Ovary (tissue), 9 donors: Measurements from ENCODE around the gene SLC16A10. TPM values are rescaled to one million over a fixed set of nuclear protein-coding genes. Genes with fewer than 3 reads are reported as not detected.

Experiments used
- DNase-seq, 5 donors: peaks; one replicate each; pipeline ENCODE4 v3.0.0-alpha.2; 2019 to 2020
- H3K27ac ChIP-seq, 2 donors: fragments of 200-600 bp; one replicate each; pipeline versions ENCODE4 v1.5.1 to v1.8.0; 2019 to 2022
- H3K27me3 ChIP-seq: fragments of 200-600 bp; one replicate; pipeline ENCODE4 v1.8.0; 2022
- H3K36me3 ChIP-seq: fragments of 200-600 bp; sonication (generic); one replicate; pipeline ENCODE4 v1.5.1; 2019
- H3K4me1 ChIP-seq: one replicate; pipeline ENCODE4 v1.8.1; 2013; ENCODE audit warnings: mild to moderate bottlenecking, moderate library complexity; ENCODE audit not compliant: insufficient read depth
- H3K4me3 ChIP-seq: fragments of 200-600 bp; sonication (generic); one replicate; pipeline ENCODE4 v1.5.1; 2017
- H3K9me3 ChIP-seq, 2 donors: fragments of 200-600 bp in 1 of 2; sonication (generic) in 1 of 2; one replicate each; pipeline versions ENCODE4 v1.5.1 to v1.8.1; 2013 to 2019; ENCODE audit warnings: mild to moderate bottlenecking in 1 of 2, moderate library complexity in 1 of 2
- CTCF ChIP-seq, 3 donors: fragments of 450-650 bp in 2 of 3; fragments of 200-600 bp in 1 of 3; IDR thresholded peaks; one replicate each; pipeline versions ENCODE4 v1.5.1 to v1.8.0; 2016 to 2022; ENCODE audit warnings: antibody characterized with exemption in 3 of 3, mild to moderate bottlenecking in 1 of 3
- EP300 ChIP-seq: sonication (generic); formaldehyde crosslinking; IDR thresholded peaks from one replicate; pipeline ENCODE4 v1.6.1; 2017; ENCODE audit warnings: antibody characterized with exemption
- POLR2A ChIP-seq: fragments of 450-650 bp; IDR thresholded peaks from one replicate; pipeline ENCODE4 v1.6.1; 2017; ENCODE audit warnings: antibody characterized with exemption, mild to moderate bottlenecking, moderate library complexity
- WGBS, 3 donors: extraction: QIAGEN DNeasy Blood & Tissue Kit in 1 of 3; methylation state at CpG; one replicate each; pipeline versions ENCODE4 v1.1.5 to v1.1.7; 2013 to 2017; 5-methylcytosine and 5-hydroxymethylcytosine counted together
- intact Hi-C, 4 donors: fragments of 100-400 bp; cut with DNase I; formaldehyde crosslinking; loops; one replicate each; pipeline versions ENCODE4 v1.11.0 to v1.15.1; 2022 to 2023
- polyA plus RNA-seq, 2 donors: library from polyadenylated mRNA; stranded (reverse); fragments of 200-250 nt in 1 of 2; fragments of 350-450 nt in 1 of 2; fragmentation: Illumina TruSeq in 1 of 2; extraction: RNeasy Lipid Tissue Mini Kit (QIAGEN cat#74804) in 1 of 2; gene quantifications; one replicate each; pipeline ENCODE4 v1.2.3, GENCODE V29; 2013 to 2014
- total RNA-seq, 7 donors: library from RNA; depleted of rRNA in 2 of 7; stranded (reverse); fragments of >200 nt in 2 of 7; fragmentation: NEBNext Ultra II Directional in 3 of 7; extraction: Animal tissue kit (Norgen Biotek cat#: 25700) in 3 of 7; gene quantifications; one replicate each; pipeline versions ENCODE4 v1.1.0 to v1.2.4, GENCODE V29; 2016 to 2023
- donor health status: DM: no; HTN: no; CAD: no; lungs with moderate emphysema.
- donor health status: DM: no; HTN: no; CAD: no.
- donor health status: Bipolar disorder and iron deficiency.
- donor health status: DM: yes; HTN: yes; CAD: no.
- donor health status: DM: no; HTN: no; CAD: no.
- donor health status: DM: yes; HTN: yes; CAD: no.

The SLC16A10 gene
- total and polyA plus RNA-seq, 9 donors, result 0.80 to 10.8 (median 4.0) TPM

- intact Hi-C loops, result no loop called here
- 92 to 94% (median 93%) methylated on average over 12 of the region's 12 CpGs for WGBS, 3 donors
- Histone ChIP-seq H3K27me3 (no peaks in the 10 kb centered on the region), H3K27ac (no peak overlapping the region), H3K4me3 (no peak overlapping the region), H3K36me3 (no peaks in the 10 kb centered on the region), H3K4me1 (peaks cover 8% of the 10 kb centered on the region), H3K9me3 (no peaks in the 10 kb centered on the region)
- no peak for DNase-seq
- TF ChIP-seq EP300 (no peak), CTCF (IDR thresholded peaks at IDR 0.05) (no peak), POLR2A (no peak)
These were observed 173.4 kb downstream of the SLC16A10 start for GRCh38 chr6:111260570-111261298.

- intact Hi-C loops, result no loop called here
- TF ChIP-seq POLR2A, result no peak
- TF ChIP-seq EP300, result no peak
- no peak for TF ChIP-seq CTCF (IDR thresholded peaks at IDR 0.05)
- peaks cover 6% of the 10 kb centered on the region for H3K4me1 ChIP-seq
These were observed 176.5 kb downstream of the SLC16A10 start for GRCh38 chr6:111263837-111264236.

GRCh38 chr6:111265842-111266241, 178.5 kb downstream of the SLC16A10 start:
- Histone ChIP-seq H3K27ac (no peak overlapping the region), H3K4me3 (no peak overlapping the region), H3K9me3 (no peaks in the 10 kb centered on the region), H3K4me1 (no peaks in the 10 kb centered on the region), H3K27me3 (no peaks in the 10 kb centered on the region), H3K36me3 (no peaks in the 10 kb centered on the region)
- intact Hi-C loops, result no loop called here
- no peak for TF ChIP-seq CTCF (IDR thresholded peaks at IDR 0.05)
- no peak for TF ChIP-seq POLR2A
- no peak for TF ChIP-seq EP300
- no peak for DNase-seq
- 91 to 94% (median 94%) methylated on average over 6 of the region's 6 CpGs for WGBS, 3 donors

More at GRCh38 chr6:111263837-111264236, 176.5 kb downstream of the SLC16A10 start:
- Histone ChIP-seq H3K4me3 (no peak overlapping the region), H3K9me3 (no peaks in the 10 kb centered on the region), H3K27me3 (no peaks in the 10 kb centered on the region), H3K27ac (no peak overlapping the region), H3K36me3 (no peaks in the 10 kb centered on the region)
- WGBS, 3 donors, result 91 to 95% (median 92%) methylated on average over 4 of the region's 4 CpGs
- DNase-seq, result no peak

GRCh38 chr6:111266276-111266675, 179.0 kb downstream of the SLC16A10 start:
- no peak for TF ChIP-seq EP300
- no peak for TF ChIP-seq POLR2A
- TF ChIP-seq CTCF (IDR thresholded peaks at IDR 0.05), result no peak
- Histone ChIP-seq H3K9me3 (no peaks in the 10 kb centered on the region), H3K27me3 (no peaks in the 10 kb centered on the region), H3K27ac (no peak overlapping the region), H3K4me1 (no peaks in the 10 kb centered on the region), H3K36me3 (no peaks in the 10 kb centered on the region), H3K4me3 (no peak overlapping the region)
- DNase-seq, result no peak
- WGBS, 3 donors, result 98% methylated on average over 2 of the region's 2 CpGs
- intact Hi-C loops, result no loop called here
